Measurements from ENCODE around the gene FAM229B.

DNA sequence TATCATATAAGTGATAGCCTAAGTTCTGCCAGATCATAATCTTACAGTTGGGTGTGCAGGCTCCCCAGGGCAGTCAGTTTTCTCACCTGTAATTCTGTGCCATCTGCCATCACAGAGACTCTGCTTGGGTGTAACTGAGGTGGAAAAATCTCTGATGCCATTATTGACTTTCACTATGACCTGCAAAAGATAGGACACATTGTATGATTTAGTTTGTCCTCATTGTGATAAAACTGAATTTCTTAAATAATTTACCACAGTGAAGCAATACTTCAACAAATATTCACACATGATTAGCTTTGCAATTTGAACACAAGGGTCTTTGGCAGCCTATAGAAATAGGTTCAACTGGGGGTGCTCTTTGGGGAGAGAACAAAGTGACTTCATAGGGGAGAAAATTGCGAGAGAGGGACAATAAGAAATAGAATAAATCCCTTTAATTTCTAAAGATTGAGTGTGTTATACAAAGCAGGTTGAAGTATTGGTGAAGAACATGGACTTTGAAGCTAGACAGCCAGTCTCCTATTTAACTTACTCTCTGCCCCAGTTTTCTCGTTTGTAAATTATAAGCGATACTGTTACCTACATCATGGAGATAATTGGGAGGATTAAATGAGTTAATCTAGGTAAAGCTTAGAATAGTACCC, 27.3 kb downstream of the FAM229B start:
- TF ChIP-seq POLR2A (IDR thresholded peaks at IDR 0.05) = no peak
- TF ChIP-seq, protein P1, sequence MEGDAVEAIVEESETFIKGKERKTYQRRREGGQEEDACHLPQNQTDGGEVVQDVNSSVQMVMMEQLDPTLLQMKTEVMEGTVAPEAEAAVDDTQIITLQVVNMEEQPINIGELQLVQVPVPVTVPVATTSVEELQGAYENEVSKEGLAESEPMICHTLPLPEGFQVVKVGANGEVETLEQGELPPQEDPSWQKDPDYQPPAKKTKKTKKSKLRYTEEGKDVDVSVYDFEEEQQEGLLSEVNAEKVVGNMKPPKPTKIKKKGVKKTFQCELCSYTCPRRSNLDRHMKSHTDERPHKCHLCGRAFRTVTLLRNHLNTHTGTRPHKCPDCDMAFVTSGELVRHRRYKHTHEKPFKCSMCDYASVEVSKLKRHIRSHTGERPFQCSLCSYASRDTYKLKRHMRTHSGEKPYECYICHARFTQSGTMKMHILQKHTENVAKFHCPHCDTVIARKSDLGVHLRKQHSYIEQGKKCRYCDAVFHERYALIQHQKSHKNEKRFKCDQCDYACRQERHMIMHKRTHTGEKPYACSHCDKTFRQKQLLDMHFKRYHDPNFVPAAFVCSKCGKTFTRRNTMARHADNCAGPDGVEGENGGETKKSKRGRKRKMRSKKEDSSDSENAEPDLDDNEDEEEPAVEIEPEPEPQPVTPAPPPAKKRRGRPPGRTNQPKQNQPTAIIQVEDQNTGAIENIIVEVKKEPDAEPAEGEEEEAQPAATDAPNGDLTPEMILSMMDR (IDR thresholded peaks at IDR 0.05) = no peak
- TF ChIP-seq EP300 (IDR thresholded peaks at IDR 0.05) = no peak

Data from gastroesophageal sphincter (tissue), 3 donors.